Suprapubic skin (tissue), 3 donors: ENCODE data around the gene CCDC188.

ENCODE experiments used
- POLR2A ChIP-seq, 2 donors: fragments of 450-650 bp; IDR thresholded peaks; one replicate each; pipeline ENCODE4 v1.6.1; 2017; ENCODE audit warnings: antibody characterized with exemption in 2 of 2, mild to moderate bottlenecking in 2 of 2, moderate library complexity in 2 of 2
- TF ChIP-seq, protein P1 (sequence below), 2 donors: fragments of 200-600 bp in 1 of 2; fragments of 450-650 bp in 1 of 2; sonication (generic) in 1 of 2; IDR thresholded peaks; one replicate each; pipeline ENCODE4 v1.5.1; 2016 to 2019; ENCODE audit warnings: antibody characterized with exemption in 2 of 2, mild to moderate bottlenecking in 1 of 2, moderate library complexity in 1 of 2

- TF ChIP-seq, protein P1, sequence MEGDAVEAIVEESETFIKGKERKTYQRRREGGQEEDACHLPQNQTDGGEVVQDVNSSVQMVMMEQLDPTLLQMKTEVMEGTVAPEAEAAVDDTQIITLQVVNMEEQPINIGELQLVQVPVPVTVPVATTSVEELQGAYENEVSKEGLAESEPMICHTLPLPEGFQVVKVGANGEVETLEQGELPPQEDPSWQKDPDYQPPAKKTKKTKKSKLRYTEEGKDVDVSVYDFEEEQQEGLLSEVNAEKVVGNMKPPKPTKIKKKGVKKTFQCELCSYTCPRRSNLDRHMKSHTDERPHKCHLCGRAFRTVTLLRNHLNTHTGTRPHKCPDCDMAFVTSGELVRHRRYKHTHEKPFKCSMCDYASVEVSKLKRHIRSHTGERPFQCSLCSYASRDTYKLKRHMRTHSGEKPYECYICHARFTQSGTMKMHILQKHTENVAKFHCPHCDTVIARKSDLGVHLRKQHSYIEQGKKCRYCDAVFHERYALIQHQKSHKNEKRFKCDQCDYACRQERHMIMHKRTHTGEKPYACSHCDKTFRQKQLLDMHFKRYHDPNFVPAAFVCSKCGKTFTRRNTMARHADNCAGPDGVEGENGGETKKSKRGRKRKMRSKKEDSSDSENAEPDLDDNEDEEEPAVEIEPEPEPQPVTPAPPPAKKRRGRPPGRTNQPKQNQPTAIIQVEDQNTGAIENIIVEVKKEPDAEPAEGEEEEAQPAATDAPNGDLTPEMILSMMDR (IDR thresholded peaks at IDR 0.05) = no peak
- no peak for TF ChIP-seq POLR2A (IDR thresholded peaks at IDR 0.05)
Observed at GRCh38 chr22:20115691-20116375, 35.0 kb downstream of the CCDC188 start, which contains the start of gene RANBP1.
